ENCODE results near the gene VTI1A.

VTI1A gene

DNA sequence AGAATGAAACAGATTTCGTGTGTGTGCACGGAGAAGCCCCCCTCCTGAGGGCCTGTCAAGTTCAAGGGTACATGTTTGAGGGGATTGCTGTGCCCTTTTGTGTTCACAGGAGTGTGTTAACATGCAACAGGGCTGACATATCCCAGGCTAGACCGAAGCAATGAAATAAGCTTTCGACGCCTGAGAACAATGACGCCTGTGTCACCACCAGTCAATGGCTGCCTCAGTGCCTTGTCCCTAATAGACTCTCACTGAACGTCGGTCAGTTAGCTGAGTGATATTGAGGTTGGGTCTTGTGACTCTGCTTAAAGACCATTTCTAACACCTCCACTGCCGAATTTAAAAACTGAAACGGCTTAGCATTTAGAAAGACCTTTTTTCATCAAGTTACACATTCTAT lies 327.8 kb downstream of the VTI1A start:
- H3K27me3 ChIP-seq, result no peaks in the 10 kb centered on the region
- no peak overlapping the region for H3K27ac ChIP-seq
- H3K9me3 ChIP-seq, result peaks cover 10% of the 10 kb centered on the region; the same call in 1 of the 2 replicates
- H4K20me1 ChIP-seq, result no peaks in the 10 kb centered on the region
- no peak overlapping the region for H3K4me2 ChIP-seq
- H3K4me1 ChIP-seq, result no peaks in the 10 kb centered on the region
- peaks cover 9% of the 10 kb centered on the region; the same call in 1 of the 2 replicates for H3K36me3 ChIP-seq
- H3K4me3 ChIP-seq, result no peak overlapping the region
- TF ChIP-seq Cebpa-rat (IDR thresholded peaks at IDR 0.05), result no peak
- no peak overlapping the region for H3K9ac ChIP-seq

DNA sequence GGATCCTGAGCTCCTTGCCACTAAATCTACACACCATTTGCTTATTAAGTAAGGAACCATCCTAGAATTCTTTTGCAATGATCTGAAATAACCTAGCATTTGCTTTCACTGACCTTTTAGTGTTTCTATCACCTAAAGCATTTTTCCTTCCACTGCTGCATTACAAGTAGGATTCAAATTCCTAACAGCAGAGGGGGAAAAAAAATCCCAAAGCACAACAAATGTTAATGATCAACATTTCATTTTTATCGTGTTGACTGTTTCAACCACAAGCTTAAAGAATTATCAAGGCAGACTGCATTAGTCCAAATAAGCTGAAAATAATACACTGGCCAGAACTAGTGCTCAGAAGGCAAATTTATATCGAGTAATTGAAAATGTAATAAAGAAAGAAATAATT lies 328.4 kb downstream of the VTI1A start:
- no peaks in the 10 kb centered on the region for H3K4me1 ChIP-seq
- no peak overlapping the region for H3K9ac ChIP-seq
- no peak overlapping the region for H3K4me2 ChIP-seq
- no peaks in the 10 kb centered on the region for H3K27me3 ChIP-seq
- no peaks in the 10 kb centered on the region for H4K20me1 ChIP-seq
- TF ChIP-seq Cebpa-rat (IDR thresholded peaks at IDR 0.05), result no peak
- no peak overlapping the region for H3K27ac ChIP-seq
- H3K36me3 ChIP-seq, result peaks cover 9% of the 10 kb centered on the region; the same call in 1 of the 2 replicates
- peaks cover 10% of the 10 kb centered on the region; the same call in 1 of the 2 replicates for H3K9me3 ChIP-seq
- H3K4me3 ChIP-seq, result no peak overlapping the region

DNA sequence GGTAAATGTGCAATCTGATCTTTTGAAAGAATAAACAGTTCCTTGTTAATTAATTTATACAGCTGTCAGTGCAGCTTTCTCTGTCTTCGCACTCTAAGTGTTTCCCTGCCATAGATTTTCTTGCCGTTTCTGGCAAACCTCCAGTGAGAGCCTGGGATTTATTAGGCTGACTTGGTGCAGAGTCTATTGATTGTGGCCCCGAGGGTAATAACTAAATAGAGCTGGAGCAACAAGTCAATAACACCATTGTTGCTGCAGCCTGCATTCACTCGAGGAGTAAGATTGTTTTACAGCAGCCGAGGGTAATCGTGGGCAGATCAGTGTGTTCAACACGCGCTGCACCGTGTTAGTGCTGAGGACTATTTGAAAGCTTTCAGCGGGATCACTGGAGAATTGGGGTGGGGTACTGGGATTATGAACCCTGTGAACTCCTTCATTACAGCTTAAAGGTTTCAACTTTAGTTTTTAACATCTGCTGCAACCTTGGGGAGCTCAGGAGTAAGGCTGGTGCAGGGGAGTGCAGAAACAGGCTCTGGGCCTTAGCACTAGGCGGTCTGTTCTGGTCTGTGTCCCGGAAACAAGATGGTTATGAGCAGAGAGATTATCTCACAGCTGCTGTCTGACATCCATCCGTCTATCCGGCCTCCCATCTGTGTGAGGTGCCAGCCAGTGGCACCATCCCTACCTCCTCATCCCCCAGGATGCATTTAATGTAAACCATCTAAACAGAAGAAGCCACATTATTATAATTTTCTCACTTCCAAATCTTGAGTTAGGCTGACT lies 329.1 kb downstream of the VTI1A start:
- Histone ChIP-seq H3K27me3 (no peaks in the 10 kb centered on the region), H3K36me3 (peaks cover 3% of the 10 kb centered on the region; the same call in 1 of the 2 replicates)

DNA sequence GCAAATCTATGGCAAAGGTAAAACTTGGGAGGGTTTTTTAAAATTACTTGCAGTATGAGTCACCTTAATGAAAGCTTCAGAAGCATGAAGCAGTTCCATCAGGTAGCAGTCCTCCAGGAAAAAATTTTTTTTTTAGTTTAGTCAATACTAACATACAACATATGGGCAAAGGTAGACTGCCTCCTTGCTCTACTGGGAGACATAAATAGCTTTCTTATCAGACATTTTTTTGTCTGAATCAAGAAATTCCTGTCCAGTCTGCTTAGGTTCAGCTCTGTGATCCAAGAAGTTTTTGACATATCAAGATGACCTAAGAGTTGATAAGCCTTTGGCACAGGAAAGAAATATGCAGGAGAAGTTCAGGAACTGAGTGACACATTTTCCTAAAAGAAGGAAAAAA lies 331.6 kb downstream of the VTI1A start:
- Histone ChIP-seq H3K27ac (no peak overlapping the region), H3K9ac (no peak overlapping the region), H3K27me3 (no peaks in the 10 kb centered on the region), H3K4me1 (no peaks in the 10 kb centered on the region), H3K4me3 (no peak overlapping the region), H4K20me1 (no peaks in the 10 kb centered on the region), H3K4me2 (no peak overlapping the region), H3K36me3 (0 out of 2 replicates have a peak, but pooled peaks cover 8% of the 10 kb centered on the region), H3K9me3 (no peaks in the 10 kb centered on the region)
- no peak for TF ChIP-seq Cebpa-rat (IDR thresholded peaks at IDR 0.05)

More for the DNA sequence above, 329.1 kb downstream of the VTI1A start:
- no peak overlapping the region for H3K4me2 ChIP-seq
- no peaks in the 10 kb centered on the region for H3K4me1 ChIP-seq
- no peak overlapping the region for H3K4me3 ChIP-seq
- peaks cover 10% of the 10 kb centered on the region; the same call in 1 of the 2 replicates for H3K9me3 ChIP-seq
- no peak overlapping the region for H3K9ac ChIP-seq
- no peaks in the 10 kb centered on the region for H4K20me1 ChIP-seq
- no peak for TF ChIP-seq Cebpa-rat (IDR thresholded peaks at IDR 0.05)
- H3K27ac ChIP-seq, result no peak overlapping the region

DNA sequence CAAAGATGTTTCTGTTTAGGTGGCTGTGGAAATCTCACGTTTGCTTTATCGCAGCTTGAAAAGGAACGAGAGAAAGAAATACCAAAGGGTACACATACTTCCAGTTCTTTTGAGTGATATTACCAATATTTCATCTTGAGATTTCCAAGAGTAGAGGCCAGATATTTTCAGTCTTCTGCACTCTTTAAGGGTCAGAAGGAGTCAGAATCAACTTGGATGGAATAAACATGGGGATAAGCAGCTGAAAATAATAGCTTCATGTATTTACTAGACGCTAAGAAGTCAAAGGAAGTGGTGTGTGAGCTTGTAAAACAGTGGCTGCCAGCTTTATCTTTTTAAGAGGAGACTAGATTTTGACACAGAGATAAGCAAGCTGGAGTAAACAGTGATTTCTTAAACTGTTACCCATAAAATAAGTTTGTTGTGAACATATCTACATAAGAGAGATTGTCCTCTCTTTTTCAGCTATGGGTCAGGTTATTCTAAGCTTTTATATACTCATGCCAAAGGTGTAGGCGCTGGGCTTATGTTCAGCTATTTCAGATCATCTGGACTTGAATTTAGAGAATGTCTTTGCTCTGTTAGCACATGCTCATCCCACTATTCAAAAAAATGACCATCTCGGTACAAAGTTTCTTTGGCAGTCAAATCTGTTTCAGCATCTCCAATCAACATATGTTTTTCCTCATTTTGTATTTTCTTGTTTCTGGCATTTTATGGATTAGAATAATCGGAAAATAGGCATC lies 332.2 kb downstream of the VTI1A start:
- 0 out of 2 replicates have a peak, but pooled peaks cover 8% of the 10 kb centered on the region for H3K36me3 ChIP-seq
- H3K4me3 ChIP-seq, result no peak overlapping the region
- H3K9me3 ChIP-seq, result no peaks in the 10 kb centered on the region
- TF ChIP-seq Cebpa-rat (IDR thresholded peaks at IDR 0.05), result no peak
- no peak overlapping the region for H3K9ac ChIP-seq
- H3K4me1 ChIP-seq, result no peaks in the 10 kb centered on the region
- no peak overlapping the region for H3K27ac ChIP-seq
- H4K20me1 ChIP-seq, result no peaks in the 10 kb centered on the region
- no peaks in the 10 kb centered on the region for H3K27me3 ChIP-seq
- H3K4me2 ChIP-seq, result no peak overlapping the region

DNA sequence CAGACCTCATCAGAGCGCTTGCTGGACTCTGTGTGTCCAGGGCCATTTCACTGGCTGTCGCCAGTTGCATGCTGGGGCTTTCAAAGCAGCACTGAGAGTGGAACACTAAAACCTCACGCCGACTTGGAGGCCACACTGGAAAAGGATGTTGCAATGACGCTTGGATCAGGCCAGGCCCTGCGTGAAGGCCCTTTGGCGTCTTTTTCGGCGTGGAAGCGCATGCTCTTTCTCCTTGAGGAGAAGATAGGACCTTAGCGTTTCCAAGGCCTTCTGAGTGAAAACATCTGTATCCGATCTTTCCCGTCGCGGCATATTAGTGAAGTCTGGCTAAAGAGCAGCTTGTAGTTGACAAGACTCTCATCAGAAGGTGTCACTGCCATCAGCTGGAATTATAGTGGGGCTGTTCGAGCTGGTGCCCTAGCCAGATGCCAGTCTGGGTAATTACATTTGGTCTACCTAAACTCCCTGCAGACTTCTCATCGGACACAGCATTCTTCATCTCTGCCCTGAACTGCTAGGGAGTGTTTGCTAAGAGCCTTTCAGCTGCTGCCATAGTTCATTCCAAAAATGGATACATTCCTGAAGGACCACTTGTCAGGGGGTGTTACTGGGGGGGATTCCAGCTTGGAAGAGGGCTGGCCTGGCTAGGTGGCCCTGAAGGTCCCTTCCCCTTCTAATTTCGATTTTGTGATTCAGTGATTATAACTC lies 335.3 kb downstream of the VTI1A start:
- no peak overlapping the region for H3K4me3 ChIP-seq
- H4K20me1 ChIP-seq, result no peaks in the 10 kb centered on the region
- no peak overlapping the region for H3K9ac ChIP-seq
- no peaks in the 10 kb centered on the region for H3K27me3 ChIP-seq
- H3K4me1 ChIP-seq, result no peaks in the 10 kb centered on the region
- H3K4me2 ChIP-seq, result no peak overlapping the region
- TF ChIP-seq Cebpa-rat (IDR thresholded peaks at IDR 0.05), result no peak
- H3K9me3 ChIP-seq, result no peaks in the 10 kb centered on the region
- 0 out of 2 replicates have a peak, but pooled peaks cover 8% of the 10 kb centered on the region for H3K36me3 ChIP-seq
- H3K27ac ChIP-seq, result no peak overlapping the region

DNA sequence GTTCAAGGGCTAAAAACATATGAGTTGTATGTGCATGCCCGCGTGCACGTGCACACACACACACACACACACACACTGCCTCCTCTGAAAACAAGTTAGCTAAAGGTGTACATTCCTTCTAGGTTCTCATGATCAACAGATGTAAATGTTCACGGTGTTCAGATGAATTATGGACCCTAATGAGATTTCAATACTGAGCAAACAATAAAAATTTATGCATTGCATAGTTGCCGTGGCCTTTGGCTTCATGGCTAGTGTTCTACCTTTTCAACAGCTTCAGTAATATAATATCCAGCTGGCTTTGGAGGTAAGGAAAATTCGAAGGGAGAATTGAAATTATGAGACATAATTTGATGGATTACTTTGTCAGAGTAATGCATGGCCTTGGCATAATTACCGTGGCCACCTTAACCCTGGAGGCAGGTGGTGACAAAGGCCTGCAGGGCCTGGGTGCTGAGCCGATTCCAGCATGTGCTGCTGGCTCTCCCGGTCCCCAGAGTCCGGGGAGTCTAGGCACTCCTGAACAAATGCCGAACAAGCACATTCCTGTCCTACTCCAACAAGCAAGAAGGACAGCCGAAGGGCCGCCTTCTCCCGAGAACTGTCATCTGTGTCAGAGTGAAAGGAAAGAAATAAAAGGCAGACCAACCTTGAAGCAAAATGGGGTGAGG lies 336.5 kb downstream of the VTI1A start:
- H3K9ac ChIP-seq, result no peak overlapping the region
- no peaks in the 10 kb centered on the region for H3K9me3 ChIP-seq
- no peak overlapping the region for H3K27ac ChIP-seq
- TF ChIP-seq Cebpa-rat (IDR thresholded peaks at IDR 0.05), result no peak
- no peaks in the 10 kb centered on the region for H4K20me1 ChIP-seq
- 0 out of 2 replicates have a peak, but pooled peaks cover 8% of the 10 kb centered on the region for H3K36me3 ChIP-seq
- no peak overlapping the region for H3K4me3 ChIP-seq
- no peaks in the 10 kb centered on the region for H3K4me1 ChIP-seq
- no peaks in the 10 kb centered on the region for H3K27me3 ChIP-seq
- H3K4me2 ChIP-seq, result no peak overlapping the region

DNA sequence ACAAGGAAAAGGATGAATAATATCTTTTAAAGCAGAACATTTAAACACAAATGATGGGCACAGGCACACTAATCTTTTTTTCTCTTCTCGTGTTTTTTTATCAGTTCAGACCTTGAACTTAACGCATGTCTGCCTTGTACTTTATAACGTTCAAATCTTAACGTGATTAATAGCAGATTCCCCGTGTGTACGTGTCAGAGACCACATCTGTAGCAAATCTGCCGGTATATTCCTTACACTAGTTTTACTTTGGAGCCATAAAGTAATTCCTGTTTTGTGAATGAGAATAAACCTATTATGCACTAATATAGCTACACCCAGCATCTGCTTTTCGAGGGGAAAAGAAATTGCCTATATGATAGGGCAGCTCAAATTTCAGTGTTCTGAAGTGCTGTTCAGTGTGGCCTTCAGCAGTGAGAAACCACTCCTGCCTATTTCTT lies 337.0 kb downstream of the VTI1A start:
- H3K9ac ChIP-seq, result no peak overlapping the region
- no peaks in the 10 kb centered on the region for H3K27me3 ChIP-seq
- no peak overlapping the region for H3K4me3 ChIP-seq
- no peak overlapping the region for H3K4me2 ChIP-seq
- H3K36me3 ChIP-seq, result 0 out of 2 replicates have a peak, but pooled peaks cover 8% of the 10 kb centered on the region
- no peak for TF ChIP-seq Cebpa-rat (IDR thresholded peaks at IDR 0.05)
- H3K4me1 ChIP-seq, result no peaks in the 10 kb centered on the region
- H3K27ac ChIP-seq, result no peak overlapping the region
- H4K20me1 ChIP-seq, result no peaks in the 10 kb centered on the region
- peaks cover 2% of the 10 kb centered on the region; the same call in 1 of the 2 replicates for H3K9me3 ChIP-seq

DNA sequence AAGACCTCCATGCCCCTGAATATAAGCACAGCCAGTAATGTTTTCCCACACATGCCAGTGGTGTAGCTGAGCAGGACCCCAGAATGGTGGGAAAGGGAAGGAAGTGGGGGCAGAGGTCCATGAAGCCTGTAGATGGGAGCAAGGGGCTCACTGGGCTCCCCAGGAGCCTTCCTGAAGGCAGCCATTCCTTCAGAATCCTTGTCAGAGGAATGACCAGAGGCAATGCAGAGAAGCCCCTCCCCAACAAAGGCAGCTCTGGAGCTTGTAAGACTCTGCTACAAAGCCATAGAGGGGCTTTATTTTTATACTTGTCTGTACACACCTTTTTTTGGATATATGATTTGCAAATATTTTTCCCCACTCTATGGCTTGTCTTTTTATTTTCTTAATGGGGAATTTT lies 338.1 kb downstream of the VTI1A start:
- no peaks in the 10 kb centered on the region for H3K27me3 ChIP-seq
- H3K27ac ChIP-seq, result no peak overlapping the region

More for the DNA sequence above, 338.1 kb downstream of the VTI1A start:
- Histone ChIP-seq H3K4me1 (no peaks in the 10 kb centered on the region), H3K4me2 (no peak overlapping the region), H3K4me3 (no peak overlapping the region), H4K20me1 (no peaks in the 10 kb centered on the region), H3K9ac (no peak overlapping the region), H3K36me3 (0 out of 2 replicates have a peak, but pooled peaks cover 10% of the 10 kb centered on the region), H3K9me3 (peaks cover 7% of the 10 kb centered on the region)
- no peak for TF ChIP-seq Cebpa-rat (IDR thresholded peaks at IDR 0.05)
